BLaER1 (cell line): ENCODE measurements around the gene TEDC1.

ENCODE experiments used
- H3K27ac ChIP-seq: shearing (Covaris generic); formaldehyde crosslinking; 2 replicates; pipeline ENCODE4 v1.8.1; 2022
- H3K27me3 ChIP-seq: shearing (Covaris generic); formaldehyde crosslinking; 2 replicates; pipeline ENCODE4 v1.8.1; 2022
- H3K36me3 ChIP-seq: shearing (Covaris generic); formaldehyde crosslinking; 2 replicates; pipeline ENCODE4 v1.8.1; 2022
- H3K4me1 ChIP-seq: shearing (Covaris generic); formaldehyde crosslinking; 2 replicates; pipeline ENCODE4 v1.8.1; 2022
- H3K4me2 ChIP-seq: shearing (Covaris generic); formaldehyde crosslinking; 2 replicates; pipeline ENCODE4 v1.8.1; 2022
- H3K4me3 ChIP-seq: shearing (Covaris generic); formaldehyde crosslinking; 2 replicates; pipeline ENCODE4 v1.8.1; 2022
- H3K9ac ChIP-seq: shearing (Covaris generic); formaldehyde crosslinking; 2 replicates; pipeline ENCODE4 v1.8.1; 2022
- H3K9me3 ChIP-seq: shearing (Covaris generic); formaldehyde crosslinking; 2 replicates; pipeline ENCODE4 v1.8.1; 2022
- H4K20me1 ChIP-seq: shearing (Covaris generic); formaldehyde crosslinking; 2 replicates; pipeline ENCODE4 v1.8.1; 2022
- Cebpa-rat ChIP-seq: shearing (Covaris generic); IDR thresholded peaks from 2 replicates; pipeline ENCODE4 v1.8.1; 2022

Gene TEDC1

DNA sequence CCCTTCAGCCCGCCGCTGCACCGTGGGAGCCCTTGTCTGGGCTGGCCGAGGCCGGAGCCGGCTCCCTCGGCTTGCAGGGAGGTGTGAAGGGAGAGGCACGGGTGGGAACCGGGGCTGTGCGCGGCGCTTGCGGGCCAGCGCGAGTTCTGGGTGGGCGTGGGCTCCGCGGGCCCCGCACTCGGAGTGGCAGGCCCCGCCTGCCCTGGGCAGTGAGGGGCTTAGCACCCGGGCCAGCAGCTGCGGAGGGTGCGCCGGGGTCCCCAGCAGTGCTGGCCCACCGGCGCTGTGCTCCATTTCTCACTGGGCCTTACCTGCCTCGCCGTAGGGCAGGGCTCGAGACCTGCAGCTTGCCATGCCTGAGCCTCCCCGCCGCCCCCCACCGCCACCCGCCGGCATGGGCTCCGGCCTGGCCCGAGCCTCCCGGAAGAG lies 56.7 kb downstream of the TEDC1 start:
- no peak for TF ChIP-seq Cebpa-rat
- Histone ChIP-seq H3K4me3 (no peak overlapping the region), H3K4me2 (no peak overlapping the region), H3K36me3 (peaks cover 3% of the 10 kb centered on the region; the same call in 1 of the 2 replicates), H3K9me3 (peaks cover 46% of the 10 kb centered on the region), H4K20me1 (no peaks in the 10 kb centered on the region), H3K4me1 (no peaks in the 10 kb centered on the region), H3K27me3 (no peaks in the 10 kb centered on the region), H3K27ac (no peak overlapping the region), H3K9ac (no peak overlapping the region)
